HG03565 (cell line): Measurements from ENCODE around the gene ELL2.

Source experiments
- ATAC-seq: cut with Tn5 transposase; IDR thresholded peaks from one replicate; pipeline ENCODE4 v1.9.1; 2021; ENCODE audit warnings: mild to moderate bottlenecking, moderate library complexity; ENCODE audit not compliant: unreplicated experiment

The ELL2 gene

DNA sequence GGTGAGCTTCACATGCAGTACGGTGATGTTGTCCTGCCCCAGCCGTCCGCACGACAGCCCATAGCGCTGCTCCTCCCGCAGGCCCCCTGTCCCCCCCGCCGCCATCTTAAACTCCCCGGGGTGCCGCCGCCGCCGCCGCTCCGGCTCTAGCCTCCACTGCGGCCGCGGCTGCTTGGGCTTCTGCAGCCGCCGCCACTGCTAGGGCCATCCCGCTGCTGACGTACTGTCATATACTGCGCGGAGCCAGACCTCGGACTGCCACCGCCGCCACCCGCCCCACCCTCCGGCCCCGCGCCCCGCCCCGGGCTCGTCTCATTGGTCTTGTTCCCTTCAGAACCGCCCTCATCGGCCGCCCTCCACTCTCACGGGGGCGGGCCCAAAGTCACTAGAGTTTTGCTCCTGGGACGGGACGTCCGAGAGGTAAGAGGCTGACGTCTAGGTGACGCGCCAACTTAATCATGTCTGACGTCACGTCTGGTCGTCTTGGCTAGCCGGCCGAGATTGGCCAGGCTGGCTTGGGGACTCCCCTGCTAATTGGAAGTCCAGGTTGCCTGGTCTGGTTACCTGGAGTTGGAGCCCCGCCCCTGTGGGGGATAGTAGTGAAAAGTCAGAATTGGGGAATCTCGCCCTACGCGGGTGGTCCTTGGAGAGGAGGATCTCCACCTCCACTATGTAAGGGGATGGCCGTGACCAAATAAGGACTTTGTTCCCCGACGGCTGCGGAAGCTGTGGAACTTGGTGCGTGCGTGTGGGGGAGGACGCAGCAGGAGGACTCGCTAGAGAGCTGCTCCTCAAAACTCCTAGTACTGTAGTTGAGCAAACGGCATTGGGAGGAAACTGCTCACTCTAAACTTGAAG lies at the start of gene ELL2:
Gene ELL2 (minus strand): TSS at position 235 of the 858 bp plus-strand sequence. CDS start 130 bp downstream, at position 105.
- ATAC-seq = peak; percentile 86

DNA sequence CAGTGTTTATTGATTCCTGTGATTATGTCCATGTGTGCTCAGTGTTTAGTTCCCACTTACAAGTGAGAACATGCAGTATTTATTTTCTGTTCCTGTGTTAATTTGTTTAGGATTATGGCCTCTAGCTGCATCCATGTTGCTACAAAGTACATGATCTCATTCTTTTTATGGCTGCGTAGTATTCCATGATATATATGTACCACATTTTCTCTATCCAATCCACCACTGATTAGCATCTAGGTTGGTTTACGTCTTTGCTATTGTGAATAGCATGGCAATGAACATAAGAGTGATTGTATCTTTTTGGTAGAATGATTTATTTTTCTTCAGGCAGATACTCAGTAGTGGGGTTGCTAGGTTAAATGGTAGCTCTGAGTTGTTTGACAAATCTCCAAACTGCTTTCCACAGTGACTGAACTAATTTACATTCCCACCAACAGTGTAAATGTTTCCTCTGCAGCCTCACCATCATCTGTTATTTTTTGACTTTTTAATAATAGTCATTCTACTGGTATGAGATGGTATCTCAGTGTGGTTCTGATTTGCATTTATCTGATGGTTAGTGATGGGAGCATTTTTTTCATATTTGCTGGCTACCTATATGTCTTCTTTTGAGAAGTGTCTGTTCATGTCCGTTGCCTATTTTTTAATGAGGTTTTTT lies 47.5 kb upstream of the ELL2 start:
- no peak for ATAC-seq

DNA sequence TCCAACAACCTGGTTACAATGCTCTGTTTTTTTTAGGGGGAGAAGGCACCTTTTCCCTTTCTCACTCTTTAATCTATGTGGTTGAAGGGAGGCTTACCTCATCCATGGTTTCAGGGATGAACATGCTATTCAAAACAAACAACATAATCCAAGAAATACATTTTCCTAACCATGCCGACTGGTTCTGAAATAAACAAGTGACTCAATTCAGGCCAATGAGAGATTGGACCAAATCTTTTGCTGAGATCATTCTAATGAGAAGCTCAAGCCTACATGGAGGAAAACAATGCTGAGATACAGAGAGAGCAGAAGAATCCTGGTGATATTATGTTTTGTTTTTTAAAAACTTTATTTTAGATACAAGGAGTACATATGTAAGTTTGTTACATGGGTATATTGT lies 46.8 kb upstream of the ELL2 start:
- no peak for ATAC-seq

DNA sequence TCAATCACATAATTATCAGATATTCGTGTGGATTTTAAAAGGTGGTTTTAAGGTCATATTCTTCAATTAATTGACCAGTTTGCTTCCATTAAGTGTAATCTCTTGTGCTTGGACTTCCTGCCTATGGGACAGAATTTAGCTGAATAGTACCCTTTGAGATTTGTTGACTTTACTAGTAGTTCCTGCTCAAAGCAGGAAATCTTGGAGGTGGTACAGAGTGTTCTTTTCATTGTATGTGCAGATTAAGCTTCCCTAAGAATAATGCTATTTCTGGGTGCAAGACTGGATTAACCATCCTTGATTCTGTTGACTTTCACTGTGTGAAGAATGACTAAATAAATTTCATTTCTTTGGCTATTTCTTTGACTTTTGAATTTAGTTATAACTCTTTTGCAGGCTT lies 45.4 kb upstream of the ELL2 start:
- no peak for ATAC-seq

DNA sequence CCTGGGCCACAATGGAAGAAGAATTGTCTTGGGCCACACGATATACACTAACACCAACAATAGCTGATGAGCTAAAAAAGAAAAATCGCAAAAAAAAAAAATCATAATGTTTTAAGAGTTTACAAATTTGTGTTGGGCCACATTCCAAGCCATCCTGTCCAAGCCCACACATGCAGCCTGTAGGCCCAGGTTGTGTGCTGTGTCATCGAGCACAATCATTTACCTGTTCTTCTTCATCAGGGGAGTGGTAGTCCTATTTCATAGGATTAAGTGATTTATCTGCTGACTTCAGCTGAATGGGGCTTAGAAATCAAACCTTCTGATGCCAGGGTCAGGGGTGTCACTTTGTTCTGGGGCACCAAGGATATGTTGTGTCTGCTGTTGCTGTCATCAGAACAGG lies 44.6 kb upstream of the ELL2 start:
- ATAC-seq = no peak

DNA sequence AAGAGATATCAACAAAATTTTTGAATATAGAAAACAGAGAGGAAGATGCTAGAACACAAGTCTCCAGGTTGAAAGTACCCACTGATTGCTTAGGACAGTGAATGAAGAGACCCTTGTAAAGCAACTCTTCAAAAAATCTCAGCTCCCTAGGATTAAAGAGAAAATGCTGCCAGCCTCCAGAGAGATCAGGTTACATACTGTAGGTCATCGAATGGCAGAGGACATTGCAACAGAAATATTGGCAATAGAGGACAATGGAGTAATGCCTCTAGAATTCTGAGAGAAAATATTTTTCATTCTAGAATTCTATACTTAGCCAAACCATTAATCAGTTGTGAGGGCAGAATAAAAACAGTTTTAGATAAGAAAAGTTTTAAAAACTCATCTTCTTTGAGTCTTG lies 43.1 kb upstream of the ELL2 start:
- ATAC-seq = no peak

DNA sequence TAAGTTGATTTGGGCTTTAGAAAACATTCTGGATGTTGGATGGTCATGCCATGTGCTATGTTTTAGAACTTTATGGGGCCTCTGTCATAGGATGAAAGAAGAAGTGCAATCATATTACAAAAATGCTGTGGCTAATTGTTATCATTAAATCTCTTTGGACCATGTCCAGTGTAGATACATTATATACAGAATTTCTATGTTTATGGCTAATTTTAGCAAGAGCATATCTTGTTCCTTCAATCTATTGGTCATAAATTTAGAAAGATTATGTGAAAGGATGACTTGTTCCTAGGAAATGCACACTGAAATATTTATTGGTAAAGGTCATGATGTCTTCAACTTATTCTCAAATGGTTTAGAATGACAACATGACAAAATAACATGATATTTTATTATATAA lies 42.4 kb upstream of the ELL2 start:
- no peak for ATAC-seq

DNA sequence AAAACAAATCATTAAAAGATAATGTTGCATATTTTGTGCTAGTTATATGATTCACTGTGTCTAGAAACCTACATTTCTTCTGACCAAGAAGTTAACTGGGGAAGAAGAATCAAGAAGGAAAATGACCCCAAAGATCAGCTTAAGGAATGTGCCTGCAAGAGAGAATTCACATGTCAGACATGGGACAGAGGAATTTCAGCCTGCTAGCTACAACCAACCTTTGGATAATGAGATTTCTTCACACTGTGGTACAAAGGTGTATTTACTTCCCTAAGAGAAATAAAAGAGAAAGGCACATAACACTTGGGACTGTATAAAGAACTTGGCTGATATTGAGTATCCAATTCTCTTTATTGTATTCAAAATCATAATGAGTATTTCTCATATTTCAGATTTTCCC lies 39.6 kb upstream of the ELL2 start:
- ATAC-seq = no peak

DNA sequence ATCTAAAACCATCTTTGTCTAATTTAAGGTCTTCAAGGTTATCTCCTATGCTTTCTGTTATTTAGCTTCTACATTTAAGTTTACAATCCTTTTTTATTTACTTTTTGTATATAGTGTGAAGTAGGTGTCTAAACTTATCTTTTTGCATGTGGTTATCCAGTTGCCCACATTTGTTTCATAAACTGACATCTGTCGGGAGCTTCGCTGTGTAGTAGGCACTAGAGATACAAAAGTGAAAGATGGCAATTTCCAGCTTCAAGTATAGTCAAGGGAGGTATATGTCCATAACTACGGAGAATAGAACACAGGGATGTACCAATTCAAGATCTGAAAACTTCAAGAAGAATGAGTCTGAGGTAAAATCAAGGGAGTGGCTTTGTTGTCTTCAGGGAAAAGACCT lies 38.7 kb upstream of the ELL2 start:
- ATAC-seq = no peak

DNA sequence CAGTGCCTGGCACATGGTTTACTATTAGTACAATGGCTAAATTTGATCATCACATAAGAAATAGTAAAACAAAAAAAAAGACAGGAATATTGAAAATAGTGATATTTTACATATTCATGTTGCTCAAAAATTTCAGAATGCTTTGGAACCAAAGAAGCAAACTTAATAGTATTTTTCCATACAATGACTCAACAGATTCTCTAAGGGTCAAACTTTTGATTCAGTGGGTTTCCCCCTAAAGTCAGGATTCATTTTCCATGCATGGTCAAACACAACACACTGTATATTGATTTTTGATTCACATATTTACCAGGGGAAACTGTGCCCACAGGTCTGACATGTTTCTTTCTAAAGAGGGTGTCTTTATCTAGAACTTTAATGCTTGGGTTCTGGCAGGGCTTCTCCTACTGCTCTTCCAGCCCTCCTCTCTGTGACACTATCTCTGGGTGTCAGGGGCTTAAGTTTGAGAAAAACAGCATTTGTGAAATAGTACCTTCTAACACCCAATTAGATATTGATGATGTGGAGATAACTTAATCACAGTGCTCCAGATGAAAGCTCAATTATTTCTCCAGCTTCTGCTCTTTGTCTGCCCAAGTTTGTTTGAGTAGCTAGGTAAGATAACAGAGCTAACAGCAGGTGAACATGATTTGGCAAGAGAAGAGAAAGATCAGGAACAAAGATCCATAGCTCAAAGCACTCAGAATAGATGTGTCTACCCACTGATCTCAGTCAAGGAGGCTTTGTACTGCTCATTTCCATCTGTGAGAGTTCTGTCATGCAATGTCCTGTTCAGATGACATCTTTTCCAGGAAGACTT lies 35.5 kb upstream of the ELL2 start:
- no peak for ATAC-seq

DNA sequence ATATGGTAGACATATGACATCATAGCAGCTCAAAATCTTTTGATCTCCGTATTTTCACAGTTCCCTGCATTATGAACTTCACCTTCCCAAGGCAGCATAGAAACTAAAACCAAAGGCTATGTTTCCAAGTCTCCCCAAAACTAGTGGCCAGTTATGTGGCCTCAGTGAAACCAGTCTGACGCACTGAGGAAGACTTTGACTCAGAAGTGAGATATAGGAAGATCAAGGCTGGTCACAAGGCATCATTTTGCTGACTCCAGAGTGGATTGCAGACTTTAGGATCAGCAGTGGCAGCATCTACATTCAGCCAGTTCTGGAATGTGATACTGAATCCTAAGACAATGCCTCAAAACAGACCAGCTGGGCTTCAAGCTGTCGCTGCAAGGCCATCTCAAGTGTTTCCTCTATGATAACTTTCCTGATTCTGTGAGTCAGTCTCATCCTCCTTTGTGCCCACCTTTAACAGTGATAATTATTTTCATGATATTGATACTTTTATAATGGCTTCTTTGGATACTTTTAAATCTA lies 34.4 kb upstream of the ELL2 start:
- no peak for ATAC-seq

DNA sequence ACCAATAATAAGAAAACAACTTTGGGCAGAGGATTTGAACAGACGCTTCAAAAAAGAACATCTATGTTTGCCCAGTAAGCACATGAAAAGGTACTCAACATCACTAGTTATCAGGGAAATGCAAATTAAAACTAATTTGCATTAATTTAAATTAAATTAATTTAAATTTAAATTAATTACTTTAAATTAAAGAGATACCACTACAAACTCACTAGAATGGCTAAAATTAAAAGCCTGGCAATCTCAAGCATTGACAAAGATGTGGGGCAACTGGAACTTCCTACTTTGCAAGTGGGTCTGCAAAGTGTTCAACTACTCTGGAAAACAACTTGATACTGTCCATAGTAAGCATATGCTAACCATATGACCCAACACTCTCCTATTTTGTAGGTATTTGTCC lies 32.1 kb upstream of the ELL2 start:
- ATAC-seq = no peak

DNA sequence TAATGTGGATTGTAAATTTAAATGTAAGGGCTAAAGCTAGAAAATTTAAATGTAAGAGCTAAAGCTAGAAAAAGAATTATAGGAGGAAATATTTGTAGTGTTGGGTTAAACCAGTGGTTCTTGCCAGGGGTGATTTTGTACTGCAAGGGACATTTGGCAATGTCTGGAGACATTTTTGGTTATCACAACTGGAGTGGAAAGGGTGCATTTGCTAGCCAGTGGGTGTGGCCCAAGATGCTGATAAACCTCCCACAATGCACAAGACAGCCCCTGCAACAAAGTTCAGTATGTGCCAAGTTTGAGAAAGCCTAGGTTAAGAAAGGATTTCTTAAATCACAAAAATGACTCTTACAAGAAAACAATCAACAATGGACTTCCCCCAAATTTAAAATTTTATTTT lies 31.6 kb upstream of the ELL2 start:
- no peak for ATAC-seq

DNA sequence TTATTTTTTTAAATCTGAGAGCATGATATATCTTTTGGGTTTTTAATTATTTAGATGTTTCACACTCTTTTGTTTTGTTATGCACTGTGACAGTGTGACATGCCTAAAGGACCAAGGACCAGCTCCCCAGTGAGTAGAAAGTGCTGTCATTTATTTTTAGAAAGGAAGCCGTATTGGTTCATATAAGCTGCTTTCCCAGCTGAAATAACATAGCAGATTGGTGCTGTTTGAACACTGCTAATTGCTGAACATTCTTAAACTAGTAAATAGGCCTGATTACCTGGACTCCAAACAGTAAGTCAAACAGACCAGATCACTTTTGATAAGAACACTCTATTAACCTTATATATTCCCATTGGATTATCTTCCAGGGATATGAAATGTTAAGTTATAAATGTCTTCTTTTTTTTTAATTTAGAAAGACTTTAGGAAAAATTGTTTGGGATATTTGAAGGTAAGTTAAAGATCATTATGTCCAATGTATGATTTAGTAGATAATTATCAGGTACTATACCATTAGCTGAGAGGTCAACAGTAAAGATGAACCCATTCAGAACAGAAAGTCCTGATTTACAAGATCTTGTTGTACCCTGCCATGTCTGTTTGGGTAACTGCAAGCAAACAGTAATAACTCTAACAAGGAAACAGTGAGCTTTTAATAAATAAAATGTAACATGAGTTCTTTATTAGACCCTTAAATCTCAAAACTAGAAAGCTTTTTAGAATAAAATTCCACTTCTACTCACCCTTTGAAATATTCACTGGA lies 27.8 kb upstream of the ELL2 start:
- ATAC-seq = no peak

DNA sequence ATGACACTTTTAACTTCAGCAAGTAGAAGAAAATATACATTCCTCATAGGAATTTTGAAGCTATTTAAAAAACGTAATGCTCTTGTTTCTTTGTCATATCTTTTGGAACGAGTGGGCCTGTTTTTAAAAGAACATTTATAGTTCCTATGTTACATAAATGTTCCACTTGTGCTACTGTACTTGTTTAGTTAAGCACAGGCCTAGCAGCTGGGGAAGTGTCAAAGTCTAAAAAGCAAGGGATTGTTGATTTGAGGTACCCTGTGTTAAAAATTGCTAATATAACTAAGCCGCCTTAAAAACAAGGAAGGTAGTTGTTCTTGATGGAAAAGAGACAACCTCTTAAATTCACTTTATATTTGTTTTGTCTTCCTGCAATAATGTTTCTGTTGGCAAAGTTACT lies 27.2 kb upstream of the ELL2 start:
- no peak for ATAC-seq

DNA sequence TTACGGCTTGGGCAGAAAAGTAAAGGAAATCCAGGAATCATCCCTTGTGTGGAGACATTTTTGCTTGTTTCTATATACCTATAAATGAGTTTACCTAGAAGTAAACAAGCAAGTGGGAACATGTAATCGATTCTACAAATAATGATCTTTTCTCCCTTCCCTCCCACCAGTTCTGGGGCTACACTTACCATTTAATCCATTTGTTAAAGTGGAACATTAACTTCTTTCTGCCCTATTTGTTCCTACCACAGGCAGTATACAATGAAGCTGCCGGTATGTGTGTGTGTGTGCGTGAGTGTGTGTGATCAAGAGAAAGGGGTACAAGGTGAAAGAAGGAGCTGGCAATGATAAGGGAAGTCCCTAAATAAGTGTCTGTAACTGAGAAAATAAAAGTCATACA lies 26.4 kb upstream of the ELL2 start:
- no peak for ATAC-seq

DNA sequence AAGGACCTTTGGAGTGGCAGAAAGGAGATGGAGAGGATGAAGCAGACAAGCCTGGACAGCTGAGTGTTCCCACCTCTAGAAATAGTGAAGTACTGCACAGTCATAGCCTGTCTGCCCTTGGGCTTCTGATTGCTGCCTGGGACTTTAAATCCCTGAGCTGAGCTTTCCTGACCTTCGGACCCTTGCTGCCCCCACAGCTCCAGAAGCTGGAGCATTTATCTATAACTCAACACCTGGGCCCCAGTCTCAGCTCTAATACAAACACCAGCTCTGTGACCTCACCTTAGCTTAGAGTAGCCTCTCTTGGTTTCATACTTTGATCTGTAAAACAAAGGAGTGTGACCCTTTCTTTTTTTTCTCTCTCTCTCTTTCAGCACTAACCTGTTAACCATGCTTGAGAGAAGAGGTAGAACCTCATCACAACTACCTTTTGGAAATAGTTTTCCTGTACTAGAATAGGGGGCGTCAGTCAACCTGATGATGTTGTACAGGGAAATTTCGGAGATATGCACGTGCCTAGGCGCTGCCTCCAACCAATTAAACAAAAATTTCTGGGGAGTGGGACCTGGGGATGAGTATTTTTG lies 25.4 kb upstream of the ELL2 start:
- no peak for ATAC-seq

DNA sequence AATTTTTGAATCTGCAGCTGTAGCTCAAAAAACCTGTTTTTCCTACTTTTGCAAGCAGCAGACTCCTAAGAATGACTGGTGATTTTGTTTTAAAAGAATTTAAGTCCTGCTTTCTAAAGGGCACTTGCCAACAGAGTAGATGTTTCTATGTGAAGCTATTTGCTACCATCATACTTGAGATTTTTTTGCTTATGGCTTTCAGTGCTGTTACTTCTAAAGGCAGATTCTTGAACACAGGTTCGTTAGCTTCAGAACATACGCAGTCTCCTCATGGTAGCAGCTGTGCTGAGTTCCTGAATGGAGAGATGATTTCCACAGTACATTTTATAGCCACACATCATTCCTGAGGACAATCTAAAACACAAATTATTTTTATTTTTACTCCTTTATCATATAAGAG lies 24.4 kb upstream of the ELL2 start:
- ATAC-seq = no peak

DNA sequence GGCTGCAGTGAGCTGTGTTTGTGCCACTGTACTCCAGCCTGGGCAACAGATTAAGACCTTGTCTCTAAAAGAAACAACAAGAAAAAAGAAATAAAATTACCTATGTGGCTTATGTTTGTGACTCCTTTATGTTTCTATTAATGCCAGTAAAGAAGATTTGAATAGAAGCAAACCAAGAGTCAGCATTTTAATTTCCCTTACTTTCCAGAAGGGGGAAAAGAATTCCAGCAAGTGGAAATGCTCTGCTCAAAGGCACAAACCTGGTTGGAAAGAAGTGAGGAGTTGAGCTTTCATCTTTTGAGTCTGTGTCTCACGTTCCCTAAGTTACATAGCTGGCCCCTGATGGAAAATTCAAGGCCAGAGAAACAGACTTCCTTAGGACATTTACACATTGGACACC lies 23.6 kb upstream of the ELL2 start:
- ATAC-seq = no peak

DNA sequence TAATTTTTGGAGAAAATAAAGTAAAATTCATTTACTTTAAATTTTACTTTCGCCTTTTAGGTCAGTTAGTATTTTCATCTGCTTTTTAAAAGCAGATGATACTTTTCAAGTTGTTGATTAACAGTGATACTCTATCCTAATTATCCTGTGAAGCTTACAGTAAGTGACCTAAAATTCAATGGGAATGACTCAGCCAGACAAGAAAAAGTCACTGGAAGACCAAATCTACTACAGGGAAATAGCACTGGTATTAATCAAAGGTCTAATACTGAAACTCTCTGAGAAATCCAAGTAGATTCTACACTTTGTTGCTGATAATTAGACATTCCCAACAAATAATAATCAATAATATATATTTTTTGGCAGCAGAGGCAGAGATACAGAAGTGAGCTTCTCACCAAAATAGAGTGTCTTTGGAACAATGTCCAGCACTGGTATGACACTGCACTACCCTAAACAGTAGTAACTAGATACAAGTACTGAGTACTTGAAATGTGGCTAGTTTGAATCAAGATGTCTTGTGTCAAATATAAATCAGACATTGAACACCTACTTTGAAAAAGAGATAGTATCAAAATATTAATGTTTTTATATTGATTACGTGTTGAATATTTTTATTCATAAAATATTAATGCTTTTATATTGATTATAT lies 22.8 kb upstream of the ELL2 start:
- no peak for ATAC-seq
